Endodermal cell (in vitro differentiated cells): ENCODE data around the gene CDC16. TPM values are rescaled to one million over a fixed set of nuclear protein-coding genes. Genes with fewer than 3 reads are reported as not detected.
A peak's percentile ranks its signal among the peaks of the same experiment; 100 is the strongest.
"Not testable (repeated sequence)": the region's sequence is repeated elsewhere in the genome, so short reads cannot be mapped to it uniquely, and the experiment has no call there.

ENCODE experiments used
- DNase-seq: peaks from one replicate; pipeline ENCODE4 v3.0.0-alpha.2; 2017
- H3K27ac ChIP-seq: 2 replicates; pipeline ENCODE4 v1.5.1; 2013; ENCODE audit warnings: mild to moderate bottlenecking, low read depth, low read length, moderate library complexity
- H3K27me3 ChIP-seq: 2 replicates; pipeline ENCODE4 v1.6.1; 2013; ENCODE audit warnings: mild to moderate bottlenecking, low read length, moderate library complexity; ENCODE audit not compliant: insufficient read depth, control insufficient read depth, poor library complexity, severe bottlenecking
- H3K36me3 ChIP-seq: 2 replicates; pipeline ENCODE4 v1.7.0; 2013; ENCODE audit warnings: mild to moderate bottlenecking, low read length, moderate library complexity; ENCODE audit not compliant: control insufficient read depth, insufficient read depth
- H3K4me1 ChIP-seq: one replicate; pipeline ENCODE4 v1.7.0; 2013; ENCODE audit warnings: low read length; ENCODE audit not compliant: control insufficient read depth, insufficient read depth
- H3K4me3 ChIP-seq: 2 replicates; pipeline ENCODE4 v1.5.1; 2013; ENCODE audit warnings: mild to moderate bottlenecking, low read length, moderate library complexity
- H3K9ac ChIP-seq: 2 replicates; pipeline ENCODE4 v1.6.1; 2013; ENCODE audit warnings: mild to moderate bottlenecking, low read length, moderate library complexity; ENCODE audit not compliant: poor library complexity, severe bottlenecking; ENCODE audit errors: extremely low read depth
- H3K9me3 ChIP-seq: 2 replicates; pipeline ENCODE4 v1.6.1; 2013; ENCODE audit warnings: mild to moderate bottlenecking, low read length, moderate library complexity; ENCODE audit not compliant: control insufficient read depth
- H3K27ac Mint-ChIP-seq: 2 replicates; pipeline ENCODE4 v1.8.0; 2020; ENCODE audit warnings: mixed read lengths
- H3K27me3 Mint-ChIP-seq: 2 replicates; pipeline ENCODE4 v1.8.0; 2021; ENCODE audit warnings: mild to moderate bottlenecking, mixed read lengths; ENCODE audit not compliant: insufficient read depth
- H3K36me3 Mint-ChIP-seq: 2 replicates; pipeline ENCODE4 v1.8.0; 2020; ENCODE audit warnings: low read depth, mixed read lengths
- H3K4me1 Mint-ChIP-seq: 2 replicates; pipeline ENCODE4 v1.8.0; 2020; ENCODE audit warnings: mixed read lengths
- H3K4me3 Mint-ChIP-seq: 2 replicates; pipeline ENCODE4 v1.8.0; 2020; ENCODE audit warnings: mild to moderate bottlenecking, moderate library complexity, mixed read lengths
- H3K9me3 Mint-ChIP-seq: 2 replicates; pipeline ENCODE4 v1.8.0; 2020; ENCODE audit warnings: mild to moderate bottlenecking, mixed read lengths
- CTCF ChIP-seq: fragments of 200-600 bp; sonication (generic); conservative IDR thresholded peaks from 2 replicates; pipeline ENCODE4 v1.5.0; 2021; ENCODE audit warnings: antibody characterized with exemption, mild to moderate bottlenecking
- WGBS, 2 experiments: methylation state at CpG; one replicate each; pipeline versions ENCODE4 v1.1.5 to v1.1.7; 2013; ENCODE audit warnings: missing lambda C conversion rate in 2 of 2, mixed read lengths in 1 of 2; ENCODE audit not compliant: insufficient coverage in 1 of 2, insufficient read length in 1 of 2; 5-methylcytosine and 5-hydroxymethylcytosine counted together
- total RNA-seq, 2 donors: library from RNA; stranded (reverse); fragmentation: NEBNext Ultra II Directional in 1 of 2; extraction: Animal tissue kit (Norgen Biotek cat#: 25700) in 1 of 2; gene quantifications; 2 replicates in 1 of 2; 3 replicates in 1 of 2; pipeline ENCODE4 v1.2.1, GENCODE V29; 2021

CDC16 gene
- total RNA-seq, 2 donors from 2014 or later, result 89.7 to 90.8 TPM

- H3K4me3 ChIP-seq, result no peak overlapping the region
- TF ChIP-seq CTCF, result no peak
- H3K4me1 Mint-ChIP-seq, result peaks cover 11% of the 10 kb centered on the region
- H3K36me3 ChIP-seq, result no peaks in the 10 kb centered on the region
- DNase-seq, result peak; percentile 28
- WGBS, 2 experiments, result 93 to 100% methylated on average over 3 to 5 of the region's 5 CpGs
- H3K9me3 ChIP-seq, result peaks cover 16% of the 10 kb centered on the region
- H3K9me3 Mint-ChIP-seq, result peaks cover 21% of the 10 kb centered on the region
- H3K4me3 Mint-ChIP-seq, result no peak overlapping the region
- H3K27me3 Mint-ChIP-seq, result no peaks in the 10 kb centered on the region
- no peaks in the 10 kb centered on the region for H3K27me3 ChIP-seq
- no peak overlapping the region for H3K9ac ChIP-seq
- no peaks in the 10 kb centered on the region for H3K4me1 ChIP-seq
- no peak overlapping the region for H3K27ac Mint-ChIP-seq
- no peak overlapping the region for H3K27ac ChIP-seq
- H3K36me3 Mint-ChIP-seq, result no peaks in the 10 kb centered on the region
Observed at GRCh38 chr13:114194853-114195252, 39.8 kb upstream of the CDC16 start.

- Mint-ChIP-seq H3K4me1 (peaks cover 11% of the 10 kb centered on the region), H3K36me3 (no peaks in the 10 kb centered on the region), H3K27ac (peak overlapping the region; percentile 14), H3K27me3 (no peaks in the 10 kb centered on the region), H3K4me3 (no peak overlapping the region), H3K9me3 (peaks cover 32% of the 10 kb centered on the region)
- DNase-seq, result no peak
- Histone ChIP-seq H3K4me1 (no peaks in the 10 kb centered on the region), H3K9ac (no peak overlapping the region), H3K9me3 (peaks cover 16% of the 10 kb centered on the region), H3K27me3 (no peaks in the 10 kb centered on the region), H3K27ac (no peak overlapping the region), H3K36me3 (no peaks in the 10 kb centered on the region), H3K4me3 (peak overlapping the region; percentile 40)
- no peak for TF ChIP-seq CTCF
- WGBS, 2 experiments, result 90 to 96% methylated on average over 5 of the region's 5 CpGs
Observed at GRCh38 chr13:114196629-114197028, 38.1 kb upstream of the CDC16 start.

GRCh38 chr13:114198556-114198955 lies 36.1 kb upstream of the CDC16 start:
- H3K27ac ChIP-seq, result no peak overlapping the region
- no peak overlapping the region for H3K9ac ChIP-seq
- Mint-ChIP-seq H3K27me3 (no peaks in the 10 kb centered on the region), H3K36me3 (no peaks in the 10 kb centered on the region), H3K27ac (no peak overlapping the region), H3K4me1 (peaks cover 11% of the 10 kb centered on the region), H3K9me3 (peaks cover 29% of the 10 kb centered on the region), H3K4me3 (no peak overlapping the region)
- H3K36me3 ChIP-seq, result no peaks in the 10 kb centered on the region
- no peaks in the 10 kb centered on the region for H3K27me3 ChIP-seq
- TF ChIP-seq CTCF, result no peak
- 96% methylated on average over 13 to 42 of the region's 47 CpGs for WGBS, 2 experiments
- peaks cover 16% of the 10 kb centered on the region for H3K9me3 ChIP-seq
- H3K4me1 ChIP-seq, result no peaks in the 10 kb centered on the region
- no peak overlapping the region for H3K4me3 ChIP-seq
- DNase-seq, result no peak

- 88% methylated on average over 31 to 56 of the region's 75 CpGs for WGBS, 2 experiments
- not testable (repeated sequence) for H3K4me3 ChIP-seq, H3K4me1 ChIP-seq, H3K27me3 ChIP-seq, H3K27ac Mint-ChIP-seq, H3K36me3 ChIP-seq, H3K9ac ChIP-seq, H3K4me3 Mint-ChIP-seq, H3K36me3 Mint-ChIP-seq, H3K27me3 Mint-ChIP-seq, DNase-seq, H3K27ac ChIP-seq
- H3K9me3 ChIP-seq, result peaks cover 16% of the 10 kb centered on the region
- H3K4me1 Mint-ChIP-seq, result peaks cover 11% of the 10 kb centered on the region
- peaks cover 27% of the 10 kb centered on the region for H3K9me3 Mint-ChIP-seq
Observed at GRCh38 chr13:114199526-114199925, 35.2 kb upstream of the CDC16 start.
